GM06990 (cell line): ENCODE data around the gene GAPT.

ENCODE experiments used
- DNase-seq: peaks from one replicate; pipeline ENCODE4 v3.0.0-alpha.2; 2011; ENCODE audit not compliant: insufficient read length; ENCODE audit errors: extremely low read depth
- H3K27me3 ChIP-seq: replicated peaks from 2 replicates; pipeline ENCODE4 v1.6.0; 2011; ENCODE audit warnings: low read length; ENCODE audit not compliant: control insufficient read depth, insufficient read depth
- H3K36me3 ChIP-seq: 2 replicates; pipeline ENCODE4 v1.5.1; 2011; ENCODE audit warnings: low read length; ENCODE audit not compliant: control insufficient read depth, insufficient read depth
- H3K4me3 ChIP-seq: replicated peaks from 2 replicates; pipeline ENCODE4 v1.5.1; 2011; ENCODE audit warnings: low read depth, mild to moderate bottlenecking, control low read depth, low read length
- TF ChIP-seq, protein P1 (sequence below): IDR thresholded peaks from 2 replicates; pipeline ENCODE4 v1.5.1; 2011; ENCODE audit warnings: low read length, control low read depth, mild to moderate bottlenecking, inconsistent platforms; ENCODE audit not compliant: insufficient read depth, poor library complexity, severe bottlenecking

Gene GAPT

DNA sequence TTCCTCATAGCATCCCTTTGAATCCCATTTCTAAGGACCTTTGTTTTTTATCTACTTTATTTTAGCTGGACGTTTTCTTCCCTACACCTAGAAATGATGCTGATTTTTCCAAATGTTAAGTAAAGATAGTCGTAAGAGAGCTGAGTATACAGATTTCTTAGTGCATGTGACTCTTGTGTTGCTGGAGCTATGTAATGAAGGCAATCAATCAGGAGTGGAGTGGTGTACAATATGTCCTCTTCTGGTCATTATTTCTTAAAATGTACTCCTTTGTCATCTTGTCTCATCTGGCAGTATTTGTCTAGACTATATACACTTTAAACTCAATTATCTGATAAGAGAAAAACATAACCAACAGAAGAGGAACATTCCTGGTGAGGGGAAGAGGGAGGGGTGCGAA is 13.5 kb downstream of the GAPT start:
- no peaks in the 10 kb centered on the region for H3K36me3 ChIP-seq
- H3K4me3 ChIP-seq = no peak overlapping the region
- H3K27me3 ChIP-seq = no peaks in the 10 kb centered on the region
- TF ChIP-seq, protein P1, sequence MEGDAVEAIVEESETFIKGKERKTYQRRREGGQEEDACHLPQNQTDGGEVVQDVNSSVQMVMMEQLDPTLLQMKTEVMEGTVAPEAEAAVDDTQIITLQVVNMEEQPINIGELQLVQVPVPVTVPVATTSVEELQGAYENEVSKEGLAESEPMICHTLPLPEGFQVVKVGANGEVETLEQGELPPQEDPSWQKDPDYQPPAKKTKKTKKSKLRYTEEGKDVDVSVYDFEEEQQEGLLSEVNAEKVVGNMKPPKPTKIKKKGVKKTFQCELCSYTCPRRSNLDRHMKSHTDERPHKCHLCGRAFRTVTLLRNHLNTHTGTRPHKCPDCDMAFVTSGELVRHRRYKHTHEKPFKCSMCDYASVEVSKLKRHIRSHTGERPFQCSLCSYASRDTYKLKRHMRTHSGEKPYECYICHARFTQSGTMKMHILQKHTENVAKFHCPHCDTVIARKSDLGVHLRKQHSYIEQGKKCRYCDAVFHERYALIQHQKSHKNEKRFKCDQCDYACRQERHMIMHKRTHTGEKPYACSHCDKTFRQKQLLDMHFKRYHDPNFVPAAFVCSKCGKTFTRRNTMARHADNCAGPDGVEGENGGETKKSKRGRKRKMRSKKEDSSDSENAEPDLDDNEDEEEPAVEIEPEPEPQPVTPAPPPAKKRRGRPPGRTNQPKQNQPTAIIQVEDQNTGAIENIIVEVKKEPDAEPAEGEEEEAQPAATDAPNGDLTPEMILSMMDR = no peak
- DNase-seq = no peak

DNA sequence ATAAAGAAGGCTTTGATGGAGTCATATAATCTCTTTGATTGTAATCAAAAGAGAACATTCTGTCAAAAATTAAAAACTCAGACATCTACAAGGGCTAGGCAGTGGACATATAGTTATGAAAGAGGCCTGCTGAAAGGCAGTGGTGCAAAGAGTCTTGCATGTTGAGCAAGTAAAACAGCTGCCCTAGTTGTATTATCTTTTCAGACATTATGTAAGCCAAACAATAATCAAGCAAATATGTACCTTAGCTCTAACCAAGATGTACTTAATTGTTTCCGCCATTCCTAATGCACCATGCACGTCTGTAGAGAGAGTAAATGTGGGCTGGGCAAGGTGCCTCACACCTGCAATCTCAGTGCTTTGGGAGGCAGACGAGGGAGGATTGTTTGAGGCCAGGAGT is 14.3 kb downstream of the GAPT start:
- no peaks in the 10 kb centered on the region for H3K27me3 ChIP-seq
- H3K4me3 ChIP-seq = no peak overlapping the region
- H3K36me3 ChIP-seq = no peaks in the 10 kb centered on the region
- TF ChIP-seq, protein P1 = no peak
- DNase-seq = no peak

DNA sequence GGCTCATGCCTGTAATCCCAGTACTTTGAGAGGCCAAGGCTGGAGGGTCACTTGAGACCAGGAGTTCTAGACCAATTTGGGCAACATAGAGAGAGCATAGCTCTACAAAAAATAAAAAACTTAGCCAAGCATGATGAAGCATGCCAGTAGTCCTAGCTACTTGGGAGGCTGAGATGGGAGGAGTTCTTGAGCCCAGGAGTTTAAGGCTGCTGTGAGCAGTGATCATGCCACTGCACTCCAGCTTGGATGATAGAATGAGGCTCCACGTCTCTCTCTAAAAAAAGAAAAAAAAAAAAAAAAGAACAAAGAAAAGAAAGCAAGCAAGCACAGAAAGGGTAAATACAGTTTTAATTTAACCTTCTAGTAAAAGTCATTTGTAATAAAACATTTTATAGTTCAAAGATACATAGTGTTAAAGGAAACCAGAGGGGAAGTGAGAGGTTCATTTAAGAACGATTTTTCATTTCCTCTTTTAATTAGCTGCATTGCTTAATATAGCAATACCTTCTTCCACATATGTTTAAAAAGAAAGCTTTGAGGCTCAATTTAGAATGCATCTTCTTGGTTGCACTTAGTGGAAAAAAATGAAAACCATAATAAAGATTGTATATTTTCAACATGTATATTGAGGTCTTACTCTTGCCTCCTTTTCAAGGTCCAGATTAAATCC is 14.9 kb downstream of the GAPT start:
- no peak overlapping the region for H3K4me3 ChIP-seq
- TF ChIP-seq, protein P1 = no peak
- H3K36me3 ChIP-seq = no peaks in the 10 kb centered on the region
- no peaks in the 10 kb centered on the region for H3K27me3 ChIP-seq
- peak; percentile 12 for DNase-seq

DNA sequence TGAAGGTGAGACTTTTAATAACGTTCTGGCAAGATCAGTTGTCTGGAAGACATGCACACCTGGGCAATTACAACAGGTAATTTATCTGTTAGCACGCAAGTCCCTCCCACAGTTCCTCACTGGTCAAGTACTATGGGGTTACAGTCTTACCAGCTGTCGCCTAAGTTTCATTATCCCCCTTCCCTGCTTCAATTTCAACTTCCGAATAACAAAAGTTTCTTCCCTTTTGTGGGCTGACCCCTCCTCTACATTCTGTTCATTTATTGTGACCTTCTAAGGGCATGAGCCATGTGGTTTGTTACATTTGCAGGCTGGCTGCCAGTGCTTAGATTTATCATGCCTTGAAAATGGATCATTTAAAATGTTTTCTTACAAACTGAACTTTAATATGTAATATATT is 16.5 kb downstream of the GAPT start:
- Histone ChIP-seq H3K27me3 (no peaks in the 10 kb centered on the region), H3K36me3 (no peaks in the 10 kb centered on the region), H3K4me3 (no peak overlapping the region)
- TF ChIP-seq, protein P1 = no peak
- DNase-seq = no peak

DNA sequence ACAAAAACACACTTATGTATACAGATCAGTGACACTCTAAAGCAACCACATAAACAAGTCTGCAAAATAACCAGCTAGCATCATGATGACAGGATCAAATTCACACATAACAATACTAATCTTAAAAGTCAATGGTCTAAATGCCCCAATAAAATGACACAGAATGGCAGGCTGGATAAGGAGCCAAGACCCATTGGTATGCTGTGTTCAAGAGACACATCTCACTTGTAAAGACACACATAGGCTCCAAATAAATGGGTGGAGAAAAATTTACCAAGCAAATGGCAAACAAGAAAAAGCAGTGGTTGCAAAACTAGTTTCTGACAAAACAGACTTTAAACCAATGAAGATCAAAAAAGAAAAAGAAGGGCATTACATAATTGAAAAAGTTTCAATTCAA is 26.0 kb downstream of the GAPT start:
- no peaks in the 10 kb centered on the region for H3K36me3 ChIP-seq
- H3K4me3 ChIP-seq = no peak overlapping the region
- no peak for DNase-seq
- TF ChIP-seq, protein P1 = no peak
- H3K27me3 ChIP-seq = no peaks in the 10 kb centered on the region

DNA sequence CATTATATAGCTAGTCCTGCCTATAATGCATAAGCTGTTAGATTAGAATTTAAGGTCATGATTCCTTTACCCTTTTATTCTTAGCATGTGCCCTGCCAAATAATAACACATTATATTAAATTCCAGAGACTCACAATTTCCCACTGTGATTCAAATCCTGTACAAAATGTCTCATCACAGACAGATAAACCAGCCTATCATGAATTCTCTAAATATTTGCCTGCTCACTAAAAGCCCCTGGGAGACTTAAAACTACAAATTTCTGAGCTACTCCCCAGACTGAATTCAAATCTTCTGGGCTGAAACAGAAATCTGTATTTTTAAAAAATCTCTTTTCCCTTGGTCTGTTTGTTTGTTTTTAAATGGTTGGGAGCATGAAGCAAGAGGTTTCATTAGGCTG is 32.7 kb downstream of the GAPT start:
- H3K36me3 ChIP-seq = no peaks in the 10 kb centered on the region
- DNase-seq = no peak
- H3K27me3 ChIP-seq = no peaks in the 10 kb centered on the region
- H3K4me3 ChIP-seq = no peak overlapping the region
- TF ChIP-seq, protein P1 = no peak
